Measurements from ENCODE around the gene PITPNM1. TPM values are rescaled to one million over a fixed set of nuclear protein-coding genes. Genes with fewer than 3 reads are reported as not detected.

PITPNM1 gene
- total and polyA plus RNA-seq, 2 of the 13 experiments (the other 11 are each of a cell fraction or from before 2014, with no cell fraction given): 8.2 to 8.5 TPM

- TF ChIP-seq POGZ (CRISPR knock-in tag; IDR thresholded peaks at IDR 0.05) (no peak), RNF2 (conservative IDR thresholded peaks at IDR 0.05; ENCODE audit: low read depth) (0 out of 2 replicates have a peak, but pooled peaks have one; percentile 41), ZNF609 (CRISPR knock-in tag; IDR thresholded peaks at IDR 0.05; ENCODE audit: borderline replicate concordance) (peak; percentile 62), THAP11 (CRISPR knock-in tag; IDR thresholded peaks at IDR 0.05) (peak; percentile 42; the same call in 1 of the 2 replicates), ZNF281 (CRISPR knock-in tag; IDR thresholded peaks at IDR 0.05; ENCODE audit: borderline replicate concordance) (no peak), ZBTB7A (CRISPR knock-in tag; IDR thresholded peaks at IDR 0.05) (0 out of 2 replicates have a peak, but pooled peaks have one; percentile 27), KDM5B (CRISPR knock-in tag; IDR thresholded peaks at IDR 0.05; ENCODE audit: borderline replicate concordance) (peak; percentile 75; the same call in 1 of the 2 replicates), HNF1B (CRISPR knock-in tag; IDR thresholded peaks at IDR 0.05) (peak; percentile 71), RFXAP (CRISPR knock-in tag; IDR thresholded peaks at IDR 0.05; ENCODE audit: borderline replicate concordance) (0 out of 2 replicates have a peak, but pooled peaks have one; percentile 16), SNAPC2 (CRISPR knock-in tag; IDR thresholded peaks at IDR 0.05) (peak; percentile 36; the same call in 1 of the 2 replicates), ZFP36 (IDR thresholded peaks at IDR 0.05; ENCODE audit: borderline replicate concordance, low read depth, low read length, partially characterized antibody) (no peak), E2F2 (CRISPR knock-in tag; IDR thresholded peaks at IDR 0.05; ENCODE audit: borderline replicate concordance) (no peak)
Observed at GRCh38 chr11:67505605-67506396, 638 bp upstream of the PITPNM1 start (continued).

All from HepG2 (cell line).